ENCODE measurements around the gene SMG6. TPM values are rescaled to one million over a fixed set of nuclear protein-coding genes. Genes with fewer than 3 reads are reported as not detected.

Gene SMG6
- total and polyA plus RNA-seq, 2 of the 13 experiments (the other 11 are each of a cell fraction or from before 2014, with no cell fraction given), result 4.6 to 14.6 TPM

GRCh38 chr17:2146132-2146871 lies 157.3 kb downstream of the SMG6 start (continued):
- TF ChIP-seq PPARG (CRISPR knock-in tag; conservative IDR thresholded peaks at IDR 0.05) (peak; percentile 79), ZNF431 (CRISPR knock-in tag; IDR thresholded peaks at IDR 0.05; ENCODE audit: borderline replicate concordance, low read depth) (no peak), MXI1 (IDR thresholded peaks at IDR 0.05; ENCODE audit: borderline replicate concordance, low read depth, low read length) (no peak), POLR2AphosphoS2 (IDR thresholded peaks at IDR 0.05; ENCODE audit: low read depth, low read length) (no peak), MAX (IDR thresholded peaks at IDR 0.05) (no peak), DR1 (CRISPR knock-in tag; IDR thresholded peaks at IDR 0.05) (no peak), FOXA3 (CRISPR knock-in tag; IDR thresholded peaks at IDR 0.05) (0 out of 2 replicates have a peak, but pooled peaks have one; percentile 11), FOXP1 (IDR thresholded peaks at IDR 0.05) (no peak), FOXP1 (CRISPR knock-in tag; IDR thresholded peaks at IDR 0.05) (peak; percentile 42; the same call in 1 of the 2 replicates), KLF11 (CRISPR knock-in tag; IDR thresholded peaks at IDR 0.05) (no peak), GATAD2A (CRISPR knock-in tag; IDR thresholded peaks at IDR 0.05) (0 out of 2 replicates have a peak, but pooled peaks have one; percentile 12), RXRB (CRISPR knock-in tag; IDR thresholded peaks at IDR 0.05; ENCODE audit: borderline replicate concordance) (peak; percentile 64), SOX13 (IDR thresholded peaks at IDR 0.05) (no peak), SOX13 (CRISPR knock-in tag; conservative IDR thresholded peaks at IDR 0.05 in 1 of 2, IDR thresholded peaks at IDR 0.05 in 1 of 2) (peak in 1 of 2 experiments; percentile 42; a peak in 1 of 4 replicates), THAP11 (CRISPR knock-in tag; IDR thresholded peaks at IDR 0.05) (no peak)

GRCh38 chr17:2144701-2145100 lies 158.9 kb downstream of the SMG6 start:
- Histone ChIP-seq H3K4me1 (ENCODE audit: insufficient read depth, low read length) (peaks cover 23% of the 10 kb centered on the region), H3K36me3 (replicated peaks in 1 of 2; ENCODE audit: control insufficient read depth in 1 of 2, insufficient read depth in 2 of 2, low read length in 2 of 2) (peaks cover 2 to 3% of the 10 kb centered on the region in 2 experiments; a peak in 2 of 5 replicates), H3K79me2 (ENCODE audit: insufficient read depth, low read length) (no peaks in the 10 kb centered on the region), H3K9me3 (ENCODE audit: low read length) (no peaks in the 10 kb centered on the region), H4K20me1 (ENCODE audit: insufficient read depth, low read length) (no peaks in the 10 kb centered on the region), H3K9ac (ENCODE audit: insufficient read depth, low read depth, low read length) (no peak overlapping the region), H3K27ac (ENCODE audit: extremely low read length, insufficient read depth, low read length) (no peak overlapping the region), H3K4me3 (replicated peaks in 1 of 3; ENCODE audit: insufficient read depth in 1 of 3, low read depth in 2 of 3, low read length in 3 of 3) (no peak overlapping the region), H2AFZ (ENCODE audit: low read length) (no peak overlapping the region), H3K27me3 (ENCODE audit: control insufficient read depth in 1 of 2, insufficient read depth in 2 of 2, low read length in 2 of 2) (no peaks in the 10 kb centered on the region), H3K4me2 (ENCODE audit: low read depth, low read length) (no peak overlapping the region)
- DNase-seq (ENCODE audit: low spot score) (no peak), FAIRE-seq (no peak), ATAC-seq (no peak)
- BruUV-seq (replicated peaks), result no TSS peak
- no peak for TF ChIP-seq HOXA3 (CRISPR knock-in tag; IDR thresholded peaks at IDR 0.05)
- no peak for TF ChIP-seq ELF3 (CRISPR knock-in tag; IDR thresholded peaks at IDR 0.05)
- no peak for TF ChIP-seq ZSCAN9 (CRISPR knock-in tag; IDR thresholded peaks at IDR 0.05; ENCODE audit: borderline replicate concordance)
- TF ChIP-seq GTF3A (CRISPR knock-in tag; conservative IDR thresholded peaks at IDR 0.05), result no peak
- no peak for TF ChIP-seq POLR2A (IDR thresholded peaks at IDR 0.05; ENCODE audit: insufficient read depth in 1 of 2, low read depth in 2 of 2, low read length in 2 of 2)
- no peak for TF ChIP-seq ARNT2 (CRISPR knock-in tag; IDR thresholded peaks at IDR 0.05; ENCODE audit: low read depth)
- no peak for TF ChIP-seq E2F1 (CRISPR knock-in tag; IDR thresholded peaks at IDR 0.05)
- TF ChIP-seq DNMT1 (CRISPR knock-in tag; IDR thresholded peaks at IDR 0.05), result no peak
- no peak for TF ChIP-seq ZNF709 (CRISPR knock-in tag; IDR thresholded peaks at IDR 0.05)
- intact Hi-C loops (cut with micrococcal nuclease; ENCODE audit: unreplicated experiment), result no loop called here
- in situ Hi-C loops (cut with HindIII; ENCODE audit: extremely low pct_ligation_motif_present, low pct_unique_long_range_greater_than_20kb), result no loop called here
- POLR2A ChIA-PET, result no interaction called here
- WGBS (ENCODE audit: low lambda C conversion rate), result 96% methylated on average over 7 of the region's 7 CpGs
- CTCF ChIA-PET (ENCODE audit: low intra/inter-chr PET ratio, low total read pairs), result no interaction called here

Data from HepG2 (cell line).